Transverse colon (tissue), 4 donors: Measurements from ENCODE around the gene SAT2.

Experiments
- CTCF ChIP-seq, 5 experiments: fragments of 200-600 bp in 3 of 5; fragments of 450-650 bp in 2 of 5; sonication (generic) in 3 of 5; IDR thresholded peaks; 1 replicate in 2 of 5; 2 replicates in 3 of 5; pipeline ENCODE4 v1.5.1; 2016 to 2017; ENCODE audit warnings: antibody characterized with exemption in 5 of 5, inconsistent platforms in 3 of 5, mild to moderate bottlenecking in 2 of 5, moderate library complexity in 1 of 5
- POLR2A ChIP-seq: fragments of 450-650 bp; IDR thresholded peaks from one replicate; pipeline ENCODE4 v1.6.1; 2016; ENCODE audit warnings: antibody characterized with exemption, mild to moderate bottlenecking, moderate library complexity
- POLR2AphosphoS5 ChIP-seq, 3 donors: sonication (generic); formaldehyde crosslinking; IDR thresholded peaks; one replicate each; pipeline ENCODE4 v1.6.1; 2016; ENCODE audit warnings: antibody characterized with exemption in 3 of 3

- TF ChIP-seq CTCF (IDR thresholded peaks at IDR 0.05) (no peak), POLR2AphosphoS5 (IDR thresholded peaks at IDR 0.05) (no peak), POLR2A (no peak)
These were observed 15.9 kb downstream of the SAT2 start for GRCh38 chr17:7611635-7612293.
